SK-N-SH (cell line): ENCODE measurements around the gene CCDC6.

Experiments
- POLR2AphosphoS5 ChIP-seq: IDR thresholded peaks from 2 replicates; pipeline ENCODE4 v1.6.1; 2012; ENCODE audit warnings: low read depth, low read length
- TEAD4 ChIP-seq: IDR thresholded peaks from 2 replicates; pipeline ENCODE4 v1.4.0; 2012; ENCODE audit warnings: mild to moderate bottlenecking, borderline replicate concordance; ENCODE audit not compliant: insufficient read depth
- TF ChIP-seq, protein P1 (sequence below): fragments of 200-600 bp; sonication (generic); IDR thresholded peaks from 2 replicates; pipeline ENCODE4 v1.6.1; 2017; ENCODE audit warnings: antibody characterized with exemption, mild to moderate bottlenecking, moderate library complexity

DNA sequence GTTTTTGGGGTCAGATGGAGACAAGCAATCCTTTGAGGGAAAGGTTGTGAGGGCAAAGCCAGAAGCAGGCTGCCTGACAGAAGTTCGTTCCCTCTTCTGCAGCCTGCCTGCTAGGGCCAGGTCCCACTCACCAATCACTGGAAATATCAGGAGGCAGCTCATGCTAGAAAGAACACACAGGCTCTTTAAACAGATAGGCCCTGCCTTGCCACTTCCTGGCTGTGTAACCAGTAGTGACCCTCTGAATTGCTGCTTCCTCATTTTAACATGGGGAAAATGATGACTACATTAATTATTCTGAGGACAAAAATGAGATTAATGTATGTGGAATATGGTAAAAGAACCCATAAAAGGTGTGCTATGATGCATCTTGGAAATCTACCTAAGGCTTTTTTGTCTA is 102.6 kb downstream of the CCDC6 start:
- TF ChIP-seq POLR2AphosphoS5, result no peak
- TF ChIP-seq, protein P1, sequence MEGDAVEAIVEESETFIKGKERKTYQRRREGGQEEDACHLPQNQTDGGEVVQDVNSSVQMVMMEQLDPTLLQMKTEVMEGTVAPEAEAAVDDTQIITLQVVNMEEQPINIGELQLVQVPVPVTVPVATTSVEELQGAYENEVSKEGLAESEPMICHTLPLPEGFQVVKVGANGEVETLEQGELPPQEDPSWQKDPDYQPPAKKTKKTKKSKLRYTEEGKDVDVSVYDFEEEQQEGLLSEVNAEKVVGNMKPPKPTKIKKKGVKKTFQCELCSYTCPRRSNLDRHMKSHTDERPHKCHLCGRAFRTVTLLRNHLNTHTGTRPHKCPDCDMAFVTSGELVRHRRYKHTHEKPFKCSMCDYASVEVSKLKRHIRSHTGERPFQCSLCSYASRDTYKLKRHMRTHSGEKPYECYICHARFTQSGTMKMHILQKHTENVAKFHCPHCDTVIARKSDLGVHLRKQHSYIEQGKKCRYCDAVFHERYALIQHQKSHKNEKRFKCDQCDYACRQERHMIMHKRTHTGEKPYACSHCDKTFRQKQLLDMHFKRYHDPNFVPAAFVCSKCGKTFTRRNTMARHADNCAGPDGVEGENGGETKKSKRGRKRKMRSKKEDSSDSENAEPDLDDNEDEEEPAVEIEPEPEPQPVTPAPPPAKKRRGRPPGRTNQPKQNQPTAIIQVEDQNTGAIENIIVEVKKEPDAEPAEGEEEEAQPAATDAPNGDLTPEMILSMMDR, result no peak
- TF ChIP-seq TEAD4, result no peak
